ENCODE data around the gene TPSD1.

DNA sequence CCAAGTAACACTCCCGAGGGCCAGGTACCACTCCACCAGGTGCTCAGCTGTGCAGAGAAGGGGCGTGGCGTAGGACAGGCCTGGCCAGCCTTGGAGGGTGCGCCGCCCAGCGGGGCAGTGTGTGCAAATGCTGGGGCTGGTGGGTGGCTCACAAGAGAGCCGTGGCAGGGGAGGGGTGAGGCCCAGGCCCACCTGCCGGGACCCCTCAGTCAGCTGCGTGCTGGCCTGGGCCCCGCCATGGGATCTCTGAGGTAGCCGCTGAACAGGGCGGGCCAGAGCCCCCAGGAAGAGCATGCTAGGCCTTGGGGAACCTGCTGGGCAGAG lies 39.6 kb upstream of the TPSD1 start:
- TF ChIP-seq CTCF (IDR thresholded peaks at IDR 0.05) (peak; percentile 48), ZFX (IDR thresholded peaks at IDR 0.05; ENCODE audit: borderline replicate concordance) (no peak)

Data from 22Rv1 (cell line).